Osteoblast (primary cell): Measurements from ENCODE around the gene HYOU1. TPM values are rescaled to one million over a fixed set of nuclear protein-coding genes. Genes with fewer than 3 reads are reported as not detected.

Experiments used
- DNase-seq: peaks from one replicate; pipeline ENCODE4 v3.0.0; 2011; ENCODE audit warnings: low spot score, mixed read lengths; ENCODE audit not compliant: insufficient read length; ENCODE audit errors: missing footprints
- H2AFZ ChIP-seq: 2 replicates; pipeline ENCODE4 v1.6.0; 2011; ENCODE audit warnings: mild to moderate bottlenecking, low read length
- H3K27ac ChIP-seq: 2 replicates; pipeline ENCODE4 v1.5.1; 2011; ENCODE audit warnings: mild to moderate bottlenecking, low read depth, low read length, moderate library complexity
- H3K27me3 ChIP-seq: 2 replicates; pipeline ENCODE4 v1.6.0; 2012; ENCODE audit warnings: mild to moderate bottlenecking, control low read depth, inconsistent platforms, low read length, moderate library complexity; ENCODE audit not compliant: insufficient read depth
- H3K36me3 ChIP-seq: 2 replicates; pipeline ENCODE4 v1.5.1; 2011; ENCODE audit warnings: mild to moderate bottlenecking, low read length, control low read depth, moderate library complexity; ENCODE audit not compliant: insufficient read depth
- H3K4me1 ChIP-seq: 2 replicates; pipeline ENCODE4 v1.5.1; 2011; ENCODE audit warnings: mild to moderate bottlenecking, low read length, control low read depth, moderate library complexity; ENCODE audit not compliant: insufficient read depth
- H3K4me2 ChIP-seq: 2 replicates; pipeline ENCODE4 v1.6.0; 2011; ENCODE audit warnings: mild to moderate bottlenecking, low read length; ENCODE audit not compliant: insufficient read depth
- H3K4me3 ChIP-seq: fragments of 200-600 bp; sonication (generic); 3 replicates; pipeline ENCODE4 v1.5.1; 2012; ENCODE audit warnings: mild to moderate bottlenecking, low read length, inconsistent platforms; ENCODE audit not compliant: insufficient read depth
- H3K79me2 ChIP-seq: 2 replicates; pipeline ENCODE4 v1.6.0; 2012; ENCODE audit warnings: mild to moderate bottlenecking, low read length, control low read depth, inconsistent platforms; ENCODE audit not compliant: insufficient read depth
- H3K9me3 ChIP-seq: 2 replicates; pipeline ENCODE4 v1.5.1; 2011; ENCODE audit warnings: low read depth, low read length, control low read depth
- H4K20me1 ChIP-seq: 2 replicates; pipeline ENCODE4 v1.6.0; 2012; ENCODE audit warnings: mild to moderate bottlenecking, low read length, control low read depth; ENCODE audit not compliant: insufficient read depth
- total RNA-seq: library from RNA; depleted of rRNA; stranded (reverse); fragments of >200 nt; gene quantifications from 2 replicates; pipeline ENCODE4 v1.2.3, GENCODE V29; 2012
- TF ChIP-seq, protein P1 (sequence below): IDR thresholded peaks from 2 replicates; pipeline ENCODE4 v1.5.1; 2011; ENCODE audit warnings: mild to moderate bottlenecking, low read depth, low read length, moderate library complexity; ENCODE audit errors: extremely low read depth

HYOU1 gene
- total RNA-seq, 1 donor = 117 TPM

- TF ChIP-seq, protein P1, sequence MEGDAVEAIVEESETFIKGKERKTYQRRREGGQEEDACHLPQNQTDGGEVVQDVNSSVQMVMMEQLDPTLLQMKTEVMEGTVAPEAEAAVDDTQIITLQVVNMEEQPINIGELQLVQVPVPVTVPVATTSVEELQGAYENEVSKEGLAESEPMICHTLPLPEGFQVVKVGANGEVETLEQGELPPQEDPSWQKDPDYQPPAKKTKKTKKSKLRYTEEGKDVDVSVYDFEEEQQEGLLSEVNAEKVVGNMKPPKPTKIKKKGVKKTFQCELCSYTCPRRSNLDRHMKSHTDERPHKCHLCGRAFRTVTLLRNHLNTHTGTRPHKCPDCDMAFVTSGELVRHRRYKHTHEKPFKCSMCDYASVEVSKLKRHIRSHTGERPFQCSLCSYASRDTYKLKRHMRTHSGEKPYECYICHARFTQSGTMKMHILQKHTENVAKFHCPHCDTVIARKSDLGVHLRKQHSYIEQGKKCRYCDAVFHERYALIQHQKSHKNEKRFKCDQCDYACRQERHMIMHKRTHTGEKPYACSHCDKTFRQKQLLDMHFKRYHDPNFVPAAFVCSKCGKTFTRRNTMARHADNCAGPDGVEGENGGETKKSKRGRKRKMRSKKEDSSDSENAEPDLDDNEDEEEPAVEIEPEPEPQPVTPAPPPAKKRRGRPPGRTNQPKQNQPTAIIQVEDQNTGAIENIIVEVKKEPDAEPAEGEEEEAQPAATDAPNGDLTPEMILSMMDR = no peak
- peaks cover 15% of the 10 kb centered on the region for H3K36me3 ChIP-seq
- peaks cover 4% of the 10 kb centered on the region for H4K20me1 ChIP-seq
- peaks cover 10% of the 10 kb centered on the region for H3K4me1 ChIP-seq
- no peak overlapping the region for H3K27ac ChIP-seq
- no peaks in the 10 kb centered on the region for H3K79me2 ChIP-seq
- H3K27me3 ChIP-seq = no peaks in the 10 kb centered on the region
- H3K9me3 ChIP-seq = no peaks in the 10 kb centered on the region
- no peak overlapping the region for H3K4me3 ChIP-seq
- DNase-seq = no peak
- H2AFZ ChIP-seq = no peak overlapping the region
- H3K4me2 ChIP-seq = no peak overlapping the region
These were observed 28.5 kb downstream of the HYOU1 start for GRCh38 chr11:119028346-119029068.

GRCh38 chr11:119027561-119028345 lies 29.3 kb downstream of the HYOU1 start:
- no peak overlapping the region for H3K4me2 ChIP-seq
- TF ChIP-seq, protein P1 = no peak
- H3K4me3 ChIP-seq = no peak overlapping the region
- no peak overlapping the region for H2AFZ ChIP-seq
- peaks cover 10% of the 10 kb centered on the region for H3K4me1 ChIP-seq
- no peaks in the 10 kb centered on the region for H3K9me3 ChIP-seq
- no peak for DNase-seq
- no peaks in the 10 kb centered on the region for H3K27me3 ChIP-seq
- H3K36me3 ChIP-seq = peaks cover 22% of the 10 kb centered on the region
- H3K27ac ChIP-seq = no peak overlapping the region
- H4K20me1 ChIP-seq = peaks cover 4% of the 10 kb centered on the region
- H3K79me2 ChIP-seq = peaks cover 5% of the 10 kb centered on the region

DNA sequence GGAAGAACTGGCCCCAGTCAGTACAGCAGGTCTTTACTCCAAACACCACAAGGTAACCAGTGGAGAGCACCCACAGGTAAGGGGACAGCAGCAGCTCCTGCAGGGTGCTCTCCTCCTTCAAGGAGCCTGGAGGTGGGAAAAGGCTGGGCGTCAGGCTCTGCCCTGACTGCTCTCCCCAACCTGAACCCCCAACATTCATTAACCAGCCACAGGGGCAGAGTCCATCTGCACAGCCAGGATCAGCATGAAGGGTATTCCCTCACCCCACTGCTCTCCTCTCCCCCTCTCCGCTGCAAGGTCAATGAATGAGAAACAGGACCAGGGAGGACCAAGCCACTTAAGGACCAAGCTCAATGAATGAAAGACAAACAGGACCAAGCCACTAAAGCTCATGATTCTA lies 30.0 kb downstream of the HYOU1 start:
- no peak overlapping the region for H2AFZ ChIP-seq

More for the DNA sequence above, 30.0 kb downstream of the HYOU1 start:
- H3K27ac ChIP-seq = no peak overlapping the region
- TF ChIP-seq, protein P1 = no peak
- no peak overlapping the region for H3K4me2 ChIP-seq
- no peaks in the 10 kb centered on the region for H3K9me3 ChIP-seq
- H3K4me3 ChIP-seq = no peak overlapping the region
- peaks cover 9% of the 10 kb centered on the region for H3K79me2 ChIP-seq
- H3K36me3 ChIP-seq = peaks cover 28% of the 10 kb centered on the region
- H3K4me1 ChIP-seq = peaks cover 10% of the 10 kb centered on the region
- H3K27me3 ChIP-seq = no peaks in the 10 kb centered on the region
- peaks cover 4% of the 10 kb centered on the region for H4K20me1 ChIP-seq
- DNase-seq = no peak
